ENCODE measurements around the gene ATG10.
"Not testable (repeated sequence)": the region's sequence is repeated elsewhere in the genome, so short reads cannot be mapped to it uniquely, and the experiment has no call there.

Gene ATG10

DNA sequence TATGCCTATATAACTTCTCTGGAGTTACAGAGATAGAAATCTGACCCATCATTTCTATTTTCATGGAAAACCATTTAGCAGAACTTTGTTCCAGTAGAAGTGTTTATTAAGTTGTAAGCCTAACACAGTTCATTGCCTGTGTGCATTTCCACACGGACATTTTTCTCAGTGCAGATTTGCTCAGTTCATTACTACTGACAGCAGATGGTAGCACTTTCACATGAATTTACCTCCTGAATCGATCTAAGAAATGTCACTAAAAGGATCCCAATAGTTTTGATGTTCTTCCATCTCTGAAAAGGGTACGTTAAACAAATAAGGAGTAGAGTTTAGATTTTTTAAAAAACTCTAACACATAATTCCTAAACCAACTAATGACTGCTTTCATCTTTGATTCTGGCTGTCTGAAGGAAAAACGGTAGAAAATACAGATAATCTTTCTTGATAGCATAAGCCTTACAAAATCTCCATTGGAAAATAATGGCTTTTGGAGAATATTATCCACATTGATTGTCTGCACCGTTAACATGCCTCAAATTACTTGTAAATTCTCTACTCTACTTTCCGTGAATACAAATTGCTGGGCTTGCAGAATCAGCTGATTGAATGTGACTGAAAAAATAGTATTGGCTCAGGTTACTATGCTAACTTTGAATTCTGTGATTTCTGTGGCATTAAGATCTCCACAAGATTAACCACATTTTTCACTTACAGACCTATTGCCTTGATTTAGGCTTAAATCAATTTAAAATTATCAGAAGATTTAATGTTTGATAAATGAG, 273.2 kb downstream of the ATG10 start:
- no peak for DNase-seq

GRCh38 chr5:82246960-82247574, 275.2 kb downstream of the ATG10 start:
- DNase-seq = no peak

GRCh38 chr5:82252744-82253143, 280.9 kb downstream of the ATG10 start:
- no peak for DNase-seq

GRCh38 chr5:82255844-82256243, 284.0 kb downstream of the ATG10 start:
- no peak for DNase-seq

DNA sequence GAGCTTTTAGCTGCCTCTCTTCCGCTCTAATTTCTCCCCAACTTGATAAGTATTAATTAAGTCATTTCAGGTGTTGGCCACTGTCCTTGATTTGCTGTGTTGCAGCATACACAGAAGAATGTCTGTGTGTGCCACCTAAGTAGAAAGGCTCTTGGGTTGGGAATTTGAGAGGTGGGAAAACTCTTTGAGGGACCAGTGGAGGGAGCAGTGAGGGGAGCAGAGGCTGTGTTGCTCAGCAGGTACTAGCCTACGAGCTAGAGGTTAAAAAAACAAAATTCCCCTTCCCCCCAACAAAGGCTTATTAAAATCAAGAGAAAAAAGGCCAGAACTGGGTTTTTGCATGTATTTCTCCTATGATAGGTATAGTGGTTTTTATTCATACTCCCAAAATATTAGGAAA, 285.4 kb downstream of the ATG10 start:
- no peak for DNase-seq

DNA sequence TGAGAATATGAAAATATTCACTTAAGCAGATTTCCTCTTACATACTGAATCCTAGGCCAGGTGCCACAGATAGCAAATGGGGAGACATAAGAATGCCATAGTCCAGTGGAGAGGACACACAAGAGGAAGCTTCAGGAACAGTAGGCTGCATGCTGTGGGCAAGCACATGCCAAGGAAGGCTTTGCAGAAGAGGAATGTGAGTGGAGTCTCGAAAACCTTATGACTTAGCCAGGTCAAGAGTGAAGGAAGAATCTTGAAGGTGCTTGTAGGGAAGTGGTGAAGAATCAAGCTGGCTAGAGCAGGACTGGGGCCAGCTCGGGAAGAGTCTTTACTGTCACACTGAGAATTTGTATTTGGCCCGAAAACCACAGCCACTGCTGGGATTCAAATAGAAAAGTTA, 285.9 kb downstream of the ATG10 start:
- no peak for DNase-seq

DNA sequence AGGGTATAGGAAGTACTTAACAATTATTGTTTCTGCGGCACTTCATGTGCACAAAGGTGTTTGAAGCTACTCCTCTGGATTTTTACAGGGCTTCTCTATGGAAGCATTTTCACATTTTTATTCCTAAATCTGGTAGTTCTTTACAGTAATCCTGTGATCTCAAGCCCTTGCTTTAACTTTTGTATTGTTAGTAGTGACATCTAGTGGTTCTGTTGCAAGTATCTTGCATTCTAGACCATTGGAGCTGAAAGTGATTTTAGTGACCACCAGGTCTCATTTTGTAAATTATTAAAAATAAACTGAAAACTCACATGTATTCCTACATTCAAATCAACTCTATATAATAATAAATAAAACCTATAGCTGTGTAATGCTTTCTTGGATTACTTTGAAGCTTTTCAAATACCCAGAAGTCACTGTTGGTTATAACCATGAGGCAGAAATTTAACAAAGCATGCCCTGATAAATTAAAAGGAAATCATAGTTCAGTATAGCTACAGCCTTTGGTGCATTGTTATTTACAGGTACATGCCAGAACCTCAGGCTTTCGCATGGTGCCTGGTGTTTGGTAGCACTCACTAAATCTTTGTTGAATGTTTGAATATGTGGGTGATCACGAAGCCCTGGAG, 287.5 kb downstream of the ATG10 start:
- no peak for DNase-seq

DNA sequence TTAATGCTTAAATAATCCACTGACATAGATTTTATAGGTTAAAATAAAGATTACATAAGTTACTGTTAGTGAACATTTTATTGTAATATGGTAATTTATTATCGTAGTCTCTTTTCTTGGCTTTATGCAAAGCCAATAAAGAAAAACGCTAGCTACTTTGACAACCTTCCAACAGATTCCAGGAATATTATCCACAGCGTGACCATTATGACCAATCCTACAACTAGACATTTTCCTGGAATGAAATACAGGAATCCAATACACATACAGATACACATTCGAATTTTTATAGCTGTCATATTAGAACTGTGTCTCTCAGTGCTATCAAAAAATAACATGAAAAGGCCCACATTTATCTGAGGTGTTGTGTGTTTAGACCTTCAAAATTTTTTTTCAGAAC, 293.2 kb downstream of the ATG10 start:
- DNase-seq = no peak

DNA sequence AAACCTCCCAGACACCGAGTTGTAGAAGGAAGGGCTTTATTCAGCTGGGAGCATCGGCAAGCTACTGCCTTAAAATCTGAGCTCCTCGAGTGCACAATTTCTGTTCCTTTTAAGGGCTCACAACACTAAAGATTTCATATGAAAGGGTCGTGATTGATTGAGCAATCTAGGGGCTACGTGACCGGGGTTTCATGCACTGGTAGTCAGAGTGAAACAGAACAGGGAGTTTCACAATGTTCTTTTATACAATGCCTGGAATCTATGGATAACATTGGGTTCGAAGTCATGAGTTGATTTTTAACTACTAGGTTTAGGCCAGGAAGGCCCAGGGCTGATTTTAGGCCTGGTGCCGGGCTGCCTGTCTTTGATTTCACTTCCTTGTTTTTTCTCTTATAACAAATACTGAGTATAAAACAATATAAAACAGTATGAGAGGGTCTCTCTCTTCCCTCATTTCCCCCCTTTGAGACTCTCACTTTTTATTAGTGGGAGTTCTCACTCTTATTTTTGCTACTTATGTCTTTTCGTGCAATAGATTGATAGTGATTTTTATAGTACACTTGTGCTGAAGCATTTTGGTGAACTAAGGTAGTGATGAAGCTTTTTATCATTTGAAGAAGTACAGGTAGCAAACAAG, 295.6 kb downstream of the ATG10 start:
- not testable (repeated sequence) for DNase-seq

DNA sequence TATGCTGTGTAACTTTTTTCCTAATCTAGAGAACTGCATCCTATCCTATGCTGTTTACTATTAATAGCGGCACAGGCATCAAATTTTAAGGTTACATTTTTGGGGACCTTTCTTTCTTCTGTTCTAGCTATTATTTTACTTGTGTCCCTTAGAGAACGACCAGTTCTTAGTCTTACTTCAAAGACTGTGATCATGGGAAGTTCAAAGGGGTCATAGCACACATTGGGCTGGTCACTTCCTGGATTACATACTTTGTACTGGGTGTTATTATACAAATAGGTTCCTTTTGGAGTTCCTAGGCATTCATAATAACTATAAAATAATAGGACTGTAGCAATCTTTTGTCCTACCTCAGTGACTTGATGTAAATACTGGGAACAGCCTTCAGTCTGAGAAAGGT, 297.5 kb downstream of the ATG10 start:
- not testable (repeated sequence) for DNase-seq

GRCh38 chr5:82272571-82273356, 300.9 kb downstream of the ATG10 start:
- DNase-seq = peak; percentile 35

DNA sequence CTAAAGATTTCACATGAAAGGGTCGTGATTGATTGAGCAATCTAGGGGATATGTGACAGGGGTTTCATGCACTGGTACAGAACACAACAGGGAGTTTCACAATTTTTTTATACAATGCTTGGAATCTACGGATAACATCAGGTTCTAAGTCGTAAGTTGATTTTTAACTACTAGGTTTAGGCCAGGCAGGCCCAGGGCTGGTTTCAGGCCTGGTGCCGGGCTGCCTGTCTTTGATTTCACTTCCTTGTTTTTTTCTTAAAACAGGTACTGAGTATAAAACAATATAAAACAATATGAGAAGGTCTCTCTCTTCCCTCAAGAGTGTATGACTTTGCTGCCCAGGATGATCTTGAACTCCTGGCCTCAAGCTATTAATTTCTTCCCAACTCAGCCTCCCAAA, 301.6 kb downstream of the ATG10 start:
- not testable (repeated sequence) for DNase-seq

GRCh38 chr5:82274343-82275211, 302.8 kb downstream of the ATG10 start:
- DNase-seq = peak; percentile 43

DNA sequence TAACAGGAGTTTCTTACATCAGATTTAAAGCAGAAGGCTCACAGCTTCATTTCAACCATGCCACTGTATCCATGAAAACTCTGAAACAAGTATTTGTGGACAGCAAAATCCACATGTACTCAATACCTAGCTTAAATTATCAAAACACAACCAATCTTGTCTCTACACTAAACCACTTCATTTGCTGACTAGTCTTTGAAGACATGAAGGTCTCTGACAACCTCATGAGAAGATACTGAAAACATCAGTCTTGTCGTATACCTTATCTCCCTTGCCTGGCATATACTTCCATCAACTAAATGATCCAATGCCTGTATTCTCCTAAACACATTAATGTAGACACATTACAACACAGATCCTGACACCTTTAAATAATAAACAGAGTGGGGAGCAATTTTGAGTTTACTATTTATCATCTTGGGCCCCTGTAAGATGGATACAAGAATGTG, 303.4 kb downstream of the ATG10 start:
- no peak for DNase-seq

- DNase-seq = peak; percentile 22
Measured at GRCh38 chr5:82276800-82277612, 305.2 kb downstream of the ATG10 start.

- DNase-seq = no peak
Measured at GRCh38 chr5:82277613-82277986, 305.8 kb downstream of the ATG10 start.

DNA sequence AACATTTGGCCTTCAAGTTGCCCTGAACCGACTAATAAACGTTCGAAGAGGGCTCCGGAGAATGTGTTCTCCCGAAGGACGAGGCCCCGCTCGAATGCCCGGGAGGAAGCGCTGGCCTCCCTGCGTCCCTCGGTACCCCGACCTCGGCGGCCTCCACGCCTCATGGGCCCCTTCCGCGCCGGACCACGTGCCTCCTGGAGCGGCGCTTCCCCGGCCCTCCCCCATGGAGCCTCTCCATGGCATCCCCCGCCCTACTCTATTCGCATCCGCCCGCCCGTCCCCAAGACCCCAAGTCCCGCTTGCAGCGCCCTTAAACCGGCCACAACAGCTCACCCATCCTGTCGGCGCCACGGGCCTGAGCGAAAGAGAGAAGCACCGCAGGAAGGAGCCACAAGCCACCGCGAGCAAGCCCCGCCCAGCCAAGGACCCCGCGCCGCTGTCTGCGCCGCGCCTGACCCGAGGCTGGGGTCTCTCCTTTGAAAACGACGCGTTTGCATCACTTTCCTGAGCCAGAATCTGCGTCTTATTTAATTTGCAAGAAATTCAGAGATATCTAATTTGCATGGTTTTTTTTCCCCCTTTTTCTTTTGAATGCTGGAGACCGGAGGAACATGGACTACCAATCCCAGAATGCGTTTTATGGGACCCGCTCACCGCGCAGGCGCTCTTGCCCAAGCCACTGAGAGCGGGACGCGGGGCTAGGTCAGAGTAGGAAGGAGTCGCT, 306.3 kb downstream of the ATG10 start, which contains the start of gene RPS23:
RPS23 (minus strand) TSS at position 368 of the 724 bp plus-strand sequence; CDS start at position 337, 31 bp downstream.
- peak; percentile 91 for DNase-seq

DNA sequence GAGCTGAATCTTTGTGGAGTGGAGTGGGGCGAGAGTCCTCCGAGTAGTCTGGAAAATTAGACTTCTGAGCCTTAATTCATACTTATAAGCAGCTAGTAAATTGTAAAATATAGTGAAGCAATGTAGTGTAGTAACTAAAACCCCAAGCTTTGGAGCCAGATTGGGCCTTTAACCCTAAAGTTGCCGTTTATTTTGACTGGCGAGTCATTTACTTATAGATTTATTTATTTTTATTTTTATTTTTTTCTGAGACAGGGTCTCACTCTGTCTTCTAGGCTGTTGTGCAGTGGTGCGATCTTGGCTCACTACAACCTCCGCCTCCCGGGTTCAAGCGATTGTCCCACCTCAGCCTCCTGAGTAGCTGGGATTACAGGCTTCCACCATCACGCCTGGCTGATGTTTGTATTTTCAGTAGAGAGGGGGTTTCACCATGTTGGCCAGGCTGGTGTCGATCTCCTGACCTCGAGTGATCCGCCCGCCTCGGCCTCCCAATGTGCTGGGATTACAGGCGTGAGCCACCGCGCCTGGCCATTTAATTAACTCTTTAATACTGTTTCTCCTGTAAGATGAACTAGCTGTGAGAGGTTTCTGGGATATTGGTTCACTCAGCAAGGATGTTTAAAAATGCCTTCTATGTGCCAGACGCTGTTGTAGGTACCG, 307.0 kb downstream of the ATG10 start:
- DNase-seq = no peak

GRCh38 chr5:82283893-82284292, 312.1 kb downstream of the ATG10 start:
- no peak for DNase-seq
